Mucosa of rectum (tissue), 2 donors: Measurements from ENCODE around the gene LMBRD2.

Experiments used
- H3K27ac ChIP-seq, 2 donors: one replicate each; pipeline ENCODE4 v1.7.0; 2013; ENCODE audit warnings: inconsistent platforms in 2 of 2, low read depth in 2 of 2, low read length in 2 of 2
- H3K27me3 ChIP-seq, 2 donors: one replicate each; pipeline ENCODE4 v1.7.0; 2013; ENCODE audit warnings: low read length in 2 of 2; ENCODE audit not compliant: control insufficient read depth in 2 of 2, insufficient read depth in 2 of 2
- H3K36me3 ChIP-seq, 2 donors: one replicate each; pipeline ENCODE4 v1.7.0; 2013; ENCODE audit warnings: low read length in 2 of 2; ENCODE audit not compliant: control insufficient read depth in 2 of 2, insufficient read depth in 2 of 2
- H3K4me1 ChIP-seq, 2 donors: one replicate each; pipeline ENCODE4 v1.7.0; 2013; ENCODE audit warnings: low read length in 2 of 2, mild to moderate bottlenecking in 1 of 2; ENCODE audit not compliant: control insufficient read depth in 2 of 2, insufficient read depth in 2 of 2
- H3K4me3 ChIP-seq, 2 donors: one replicate each; pipeline ENCODE4 v1.7.0; 2013; ENCODE audit warnings: low read length in 2 of 2
- H3K9ac ChIP-seq, 2 donors: one replicate each; pipeline ENCODE4 v1.7.0; 2013; ENCODE audit warnings: low read length in 2 of 2, low read depth in 1 of 2, mild to moderate bottlenecking in 1 of 2
- H3K9me3 ChIP-seq, 2 donors: one replicate each; pipeline ENCODE4 v1.7.0; 2013; ENCODE audit warnings: low read length in 2 of 2; ENCODE audit not compliant: control insufficient read depth in 2 of 2
- donor health status: healthy.
- donor health status: Normal muscosa, but diverticular disease.

Gene LMBRD2

DNA sequence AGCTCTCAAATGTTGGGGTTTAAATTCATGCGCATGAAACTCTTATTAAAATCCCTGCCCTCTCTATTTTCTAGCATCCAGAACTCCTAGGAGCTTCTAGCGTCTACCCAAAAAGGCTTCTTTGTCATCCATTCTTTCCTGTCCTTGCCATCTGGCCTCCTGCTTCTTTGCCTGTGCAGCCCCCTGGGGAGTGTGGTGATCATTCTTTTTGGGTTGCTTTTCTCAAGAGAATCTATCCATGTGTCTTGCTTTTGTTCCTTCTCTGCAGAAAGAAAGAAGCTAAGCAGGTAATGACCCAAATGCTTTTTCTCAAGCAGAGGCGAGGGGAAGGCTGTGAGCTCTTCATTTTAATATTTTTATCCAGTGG, 26.8 kb upstream of the LMBRD2 start:
- no peaks in the 10 kb centered on the region for H3K9me3 ChIP-seq
- no peaks in the 10 kb centered on the region for H3K27me3 ChIP-seq
- no peak overlapping the region for H3K9ac ChIP-seq
- peaks cover 25 to 28% of the 10 kb centered on the region in 2 donors for H3K36me3 ChIP-seq
- H3K4me3 ChIP-seq: no peak overlapping the region
- no peak overlapping the region for H3K27ac ChIP-seq
- no peaks in the 10 kb centered on the region for H3K4me1 ChIP-seq

DNA sequence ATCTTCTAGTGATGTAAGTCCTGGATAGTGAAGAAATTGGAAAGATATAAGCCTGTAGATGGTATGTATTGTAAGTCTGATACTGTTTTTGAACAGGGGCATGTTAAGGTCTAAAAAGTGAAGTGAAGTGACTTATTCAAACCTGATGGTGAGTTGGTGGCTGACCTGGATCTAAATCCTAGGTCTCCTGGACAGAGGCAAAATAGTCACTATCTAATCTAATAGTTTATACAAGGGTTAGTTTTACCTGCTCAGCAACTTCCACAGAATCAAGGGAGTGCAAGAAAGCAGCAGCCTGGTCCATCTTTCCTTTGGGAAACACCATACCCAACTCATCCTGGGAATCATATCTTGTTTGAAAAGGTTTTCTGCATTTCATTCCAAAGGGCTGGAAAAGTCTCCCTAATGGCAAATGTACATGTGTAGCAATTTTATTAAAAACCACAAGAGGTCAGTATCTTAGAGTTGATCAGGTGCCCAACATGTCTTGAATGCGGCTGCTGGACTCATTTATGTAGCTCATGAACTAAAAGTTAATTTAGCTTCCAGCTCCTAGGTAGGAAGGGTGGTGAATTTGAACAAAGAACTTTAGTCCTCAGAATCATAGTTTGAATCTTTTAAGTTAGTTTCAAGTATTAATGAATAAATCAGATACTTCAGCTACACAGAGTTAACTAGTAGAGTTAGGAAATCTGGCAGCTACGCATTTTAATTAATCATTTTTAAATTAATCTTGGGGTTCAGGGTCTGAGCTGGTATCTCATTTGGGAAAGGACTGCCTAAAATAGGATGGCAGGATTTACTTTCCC, 26.2 kb upstream of the LMBRD2 start:
- Histone ChIP-seq H3K9me3 (no peaks in the 10 kb centered on the region), H3K4me3 (no peak overlapping the region), H3K27me3 (no peaks in the 10 kb centered on the region), H3K4me1 (no peaks in the 10 kb centered on the region), H3K27ac (no peak overlapping the region), H3K36me3 (peaks cover 31% of the 10 kb centered on the region in 2 donors), H3K9ac (no peak overlapping the region)

DNA sequence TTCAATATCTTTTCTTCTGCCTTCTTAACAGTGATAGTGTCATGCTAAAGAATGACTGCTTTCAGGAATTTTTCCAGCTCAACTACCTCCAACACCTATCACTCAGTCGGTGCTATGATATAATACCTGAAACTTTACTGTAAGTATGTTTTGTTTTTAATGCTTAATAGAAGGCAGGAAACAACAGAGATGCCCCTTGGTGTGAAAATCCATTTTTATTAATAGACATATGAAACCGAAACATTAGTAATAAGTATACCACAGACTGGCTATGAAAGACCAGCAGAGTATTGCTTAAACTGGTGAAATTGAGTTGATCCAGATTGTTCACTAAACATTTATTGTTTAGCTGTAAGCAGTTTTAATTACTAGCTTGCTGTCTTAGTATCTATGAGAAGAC, 25.5 kb upstream of the LMBRD2 start:
- Histone ChIP-seq H3K9me3 (no peaks in the 10 kb centered on the region), H3K27me3 (no peaks in the 10 kb centered on the region), H3K27ac (no peak overlapping the region), H3K4me1 (no peaks in the 10 kb centered on the region), H3K9ac (no peak overlapping the region), H3K36me3 (peaks cover 33 to 38% of the 10 kb centered on the region in 2 donors), H3K4me3 (no peak overlapping the region)

DNA sequence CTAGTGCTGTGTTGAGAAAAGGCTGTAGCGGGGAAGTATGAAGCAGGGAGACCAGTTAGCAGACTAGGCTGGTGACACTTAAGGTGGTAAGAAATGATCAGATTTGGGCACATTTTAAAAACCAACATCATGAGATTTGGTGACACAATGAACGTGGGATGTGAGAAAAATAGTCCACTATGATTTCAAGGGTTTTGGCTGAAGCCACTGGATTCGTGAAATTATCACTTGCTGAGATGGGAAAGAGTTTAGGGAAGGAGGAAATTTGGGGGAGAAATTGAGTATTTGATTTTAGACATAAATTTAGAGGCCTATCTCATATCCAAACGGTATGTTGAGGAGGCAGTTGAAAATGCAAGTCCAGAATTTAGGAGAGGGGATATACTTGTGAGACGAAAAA, 23.4 kb upstream of the LMBRD2 start:
- Histone ChIP-seq H3K9me3 (no peaks in the 10 kb centered on the region), H3K4me3 (no peak overlapping the region), H3K9ac (no peak overlapping the region), H3K4me1 (no peaks in the 10 kb centered on the region), H3K36me3 (peaks cover 30 to 43% of the 10 kb centered on the region in 2 donors), H3K27me3 (no peaks in the 10 kb centered on the region), H3K27ac (no peak overlapping the region)

DNA sequence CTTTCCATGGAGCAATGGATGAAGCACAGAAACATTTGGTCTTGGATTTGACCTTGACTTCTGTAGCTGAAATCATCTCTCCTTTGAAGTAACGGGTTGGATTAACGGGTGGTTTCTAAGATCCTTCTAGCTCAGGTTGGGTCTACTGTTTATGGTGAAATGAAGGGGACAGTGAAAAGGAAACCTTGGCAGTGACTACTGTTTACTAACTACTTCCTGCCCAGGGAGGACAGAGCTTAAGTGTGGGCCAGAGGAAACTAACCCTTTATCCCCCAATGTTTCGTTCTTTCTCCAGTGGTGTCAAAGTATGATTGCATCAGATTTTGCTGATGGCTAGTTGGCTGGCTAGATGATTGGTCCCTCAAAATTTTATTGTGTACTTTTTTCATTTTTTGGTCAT, 22.4 kb upstream of the LMBRD2 start:
- Histone ChIP-seq H3K9me3 (no peaks in the 10 kb centered on the region), H3K36me3 (peaks cover 30 to 46% of the 10 kb centered on the region in 2 donors), H3K27ac (no peak overlapping the region), H3K4me1 (no peaks in the 10 kb centered on the region), H3K9ac (no peak overlapping the region), H3K27me3 (no peaks in the 10 kb centered on the region), H3K4me3 (no peak overlapping the region)

DNA sequence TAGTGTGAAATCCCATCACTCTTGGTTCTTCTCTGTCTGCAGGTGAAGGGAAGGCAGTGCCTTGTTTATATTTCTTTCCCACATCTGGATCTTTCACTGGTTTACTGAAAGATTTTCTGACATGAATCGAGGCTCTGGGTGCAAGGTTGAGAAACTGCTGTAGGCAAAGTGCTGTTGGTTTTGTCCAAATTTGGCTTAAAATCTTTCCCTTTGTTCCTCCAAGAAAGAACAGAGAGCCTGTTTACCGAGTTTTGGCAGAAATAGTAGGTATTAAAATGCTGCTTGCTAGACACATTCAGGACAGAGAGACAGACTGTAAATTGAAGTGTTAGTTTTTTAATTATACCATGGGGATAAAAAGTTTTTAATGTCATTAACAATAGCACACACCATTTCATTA, 21.7 kb upstream of the LMBRD2 start:
- Histone ChIP-seq H3K9ac (no peak overlapping the region), H3K27ac (no peak overlapping the region), H3K9me3 (no peaks in the 10 kb centered on the region), H3K4me1 (no peaks in the 10 kb centered on the region), H3K27me3 (no peaks in the 10 kb centered on the region), H3K4me3 (no peak overlapping the region), H3K36me3 (peaks cover 32 to 52% of the 10 kb centered on the region in 2 donors)

DNA sequence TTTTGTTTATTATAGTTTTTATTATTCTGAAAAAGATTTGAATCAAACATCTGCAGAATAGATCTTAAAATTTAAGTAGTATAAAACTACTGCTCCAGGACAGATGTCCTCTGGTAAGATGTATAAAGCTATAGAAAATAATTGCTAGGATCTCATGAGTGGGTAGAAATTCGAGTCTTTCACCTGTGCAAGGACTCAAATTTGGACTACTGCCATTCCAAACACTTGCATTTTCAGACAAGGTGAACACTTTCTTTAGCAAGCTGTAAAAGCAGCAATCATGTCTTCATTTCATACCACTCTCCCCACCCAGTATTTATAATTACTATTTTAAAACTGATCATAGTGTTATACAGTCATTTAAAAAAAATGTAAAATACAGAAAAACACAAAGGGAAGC, 20.9 kb upstream of the LMBRD2 start:
- Histone ChIP-seq H3K27ac (no peak overlapping the region), H3K36me3 (peaks cover 37 to 58% of the 10 kb centered on the region in 2 donors), H3K4me3 (no peak overlapping the region), H3K9ac (no peak overlapping the region), H3K9me3 (no peaks in the 10 kb centered on the region), H3K27me3 (no peaks in the 10 kb centered on the region), H3K4me1 (no peaks in the 10 kb centered on the region)

DNA sequence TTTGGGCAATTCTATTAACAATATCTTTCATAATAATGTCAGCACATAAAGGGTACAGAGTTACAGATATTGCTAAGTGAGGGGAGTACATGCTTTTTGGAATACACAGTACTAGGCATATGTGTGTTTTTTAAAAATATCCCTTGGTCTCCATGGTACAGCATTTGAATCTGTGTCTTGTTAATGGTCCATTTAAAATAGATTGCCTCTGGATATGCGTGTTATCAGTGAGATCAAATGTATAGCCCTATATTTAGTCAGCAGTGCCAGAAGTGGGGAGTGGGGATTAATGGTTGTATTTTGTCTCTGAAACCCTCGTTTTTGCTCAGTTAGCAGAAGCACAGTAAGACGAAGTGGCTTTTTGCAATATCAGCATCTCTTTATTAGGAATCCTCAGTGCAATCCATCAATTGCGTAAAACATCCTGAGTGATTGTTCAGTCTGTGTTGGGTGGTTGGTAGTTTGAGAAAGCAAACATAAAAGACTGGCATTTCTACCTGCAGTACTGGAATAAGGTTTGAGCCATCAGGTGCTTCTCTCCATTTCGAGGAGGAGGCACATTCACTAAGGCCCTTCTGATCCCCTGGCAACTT, 19.2 kb upstream of the LMBRD2 start:
- Histone ChIP-seq H3K9me3 (no peaks in the 10 kb centered on the region), H3K27me3 (no peaks in the 10 kb centered on the region), H3K4me3 (no peak overlapping the region), H3K27ac (no peak overlapping the region), H3K36me3 (peaks cover 37 to 67% of the 10 kb centered on the region in 2 donors), H3K4me1 (no peaks in the 10 kb centered on the region), H3K9ac (no peak overlapping the region)

DNA sequence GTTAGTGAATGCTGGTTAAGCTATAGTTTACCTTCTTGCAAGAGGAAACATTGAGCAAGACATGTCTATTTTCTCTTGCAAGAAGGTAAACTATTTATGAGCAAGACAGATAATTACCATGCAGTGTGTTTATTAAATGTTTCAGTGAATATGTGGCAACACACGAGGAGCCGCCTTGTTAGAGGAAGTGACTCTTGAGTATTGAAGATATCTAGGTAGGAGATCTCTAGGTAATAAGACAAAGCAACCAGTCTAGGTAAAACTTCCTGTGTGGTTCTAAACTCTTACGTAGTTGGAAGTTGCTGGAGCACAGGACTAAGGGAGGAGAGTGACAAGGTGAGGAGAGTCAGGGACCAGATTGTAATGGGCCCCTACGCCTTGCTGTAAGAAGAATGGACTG, 17.1 kb upstream of the LMBRD2 start:
- H3K27ac ChIP-seq: no peak overlapping the region

DNA sequence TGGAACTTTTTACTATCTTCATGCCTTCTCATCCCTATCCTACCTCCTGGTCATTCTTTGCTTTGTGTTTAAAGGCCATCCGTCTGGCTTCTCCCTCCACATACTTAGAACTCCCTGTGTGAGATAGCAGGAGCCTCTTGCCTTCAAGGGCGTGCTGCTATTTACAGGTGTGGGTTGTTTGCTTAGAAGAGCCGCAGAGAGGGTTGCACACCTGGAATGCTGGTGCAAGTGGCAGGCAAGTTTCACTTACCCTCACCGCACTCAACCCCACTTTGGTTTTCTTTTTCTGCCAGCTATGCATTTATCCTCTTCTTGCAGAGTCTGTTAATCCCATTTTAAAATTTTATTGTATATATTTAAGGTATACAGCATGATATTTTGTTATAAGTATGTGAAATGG, 12.8 kb upstream of the LMBRD2 start:
- Histone ChIP-seq H3K36me3 (peaks cover 33 to 56% of the 10 kb centered on the region in 2 donors), H3K27me3 (no peaks in the 10 kb centered on the region), H3K9me3 (no peaks in the 10 kb centered on the region), H3K4me3 (no peak overlapping the region), H3K9ac (no peak overlapping the region), H3K27ac (no peak overlapping the region), H3K4me1 (no peaks in the 10 kb centered on the region)

More for the DNA sequence above, 17.1 kb upstream of the LMBRD2 start:
- Histone ChIP-seq H3K9ac (no peak overlapping the region), H3K36me3 (peaks cover 34 to 65% of the 10 kb centered on the region in 2 donors), H3K4me3 (no peak overlapping the region), H3K4me1 (no peaks in the 10 kb centered on the region), H3K9me3 (no peaks in the 10 kb centered on the region), H3K27me3 (no peaks in the 10 kb centered on the region)
